ENCODE measurements around the gene TNIK. TPM values are rescaled to one million over a fixed set of nuclear protein-coding genes. Genes with fewer than 3 reads are reported as not detected.
A peak's percentile ranks its signal among the peaks of the same experiment; 100 is the strongest.

The TNIK gene
- total and polyA plus RNA-seq, 12 donors, result 9.3 to 51.9 (median 35.1) TPM

GRCh38 chr3:171116365-171116764 is 343.8 kb downstream of the TNIK start:
- no peaks in the 10 kb centered on the region for H3K27me3 ChIP-seq
- ATAC-seq (no peak), DNase-seq (no peak)
- H3K27ac ChIP-seq, result no peak overlapping the region
- no peak for TF ChIP-seq CTCF (IDR thresholded peaks at IDR 0.05)
- intact Hi-C loops (cut with DNase I), result no loop called here
- peaks cover 0 to 14% (median 0%) of the 10 kb centered on the region in 9 donors for H3K36me3 ChIP-seq
- no peaks in the 10 kb centered on the region for H3K9me3 ChIP-seq
- peaks cover 0 to 21% (median 11%) of the 10 kb centered on the region in 9 donors for H3K4me1 ChIP-seq
- no peak overlapping the region for H3K4me3 ChIP-seq

DNA sequence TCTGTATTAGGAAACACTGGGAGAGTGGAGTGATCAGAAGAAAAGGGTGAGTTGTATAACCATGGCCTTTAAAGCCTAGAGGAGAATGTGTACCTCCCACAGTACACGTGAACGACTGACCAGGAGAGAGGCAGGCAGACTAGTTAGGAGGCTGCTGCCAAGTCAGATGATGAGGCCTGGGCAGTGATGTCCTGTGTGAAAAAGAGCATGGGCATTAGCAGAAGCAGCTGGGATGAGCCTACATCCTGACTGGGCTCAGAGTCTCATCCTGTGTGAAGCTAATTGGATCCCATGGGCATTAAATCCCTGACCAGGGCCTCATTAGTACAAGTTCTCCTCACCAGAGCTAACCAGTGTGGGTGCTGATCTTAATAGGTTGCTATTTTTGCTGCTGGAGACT is 344.5 kb downstream of the TNIK start:
- TF ChIP-seq CTCF (IDR thresholded peaks at IDR 0.05), result no peak
- H3K9me3 ChIP-seq, result no peaks in the 10 kb centered on the region
- 40 to 54% methylated on average over 2 of the region's 2 CpGs for WGBS, 2 donors
- H3K4me3 ChIP-seq, result no peak overlapping the region
- H3K4me1 ChIP-seq, result peaks cover 0 to 21% (median 11%) of the 10 kb centered on the region in 9 donors
- peak in 7 of 8 donors; percentile 33 to 87 (median 72) for ATAC-seq
- intact Hi-C loops (cut with DNase I), result no loop called here
- peaks cover 0 to 13% (median 0%) of the 10 kb centered on the region in 9 donors for H3K36me3 ChIP-seq
- H3K27me3 ChIP-seq, result no peaks in the 10 kb centered on the region
- H3K27ac ChIP-seq, result peak overlapping the region in 2 of 10 donors; percentile 18 to 20
- DNase-seq, result peak in 1 of 2 donors; percentile 15

DNA sequence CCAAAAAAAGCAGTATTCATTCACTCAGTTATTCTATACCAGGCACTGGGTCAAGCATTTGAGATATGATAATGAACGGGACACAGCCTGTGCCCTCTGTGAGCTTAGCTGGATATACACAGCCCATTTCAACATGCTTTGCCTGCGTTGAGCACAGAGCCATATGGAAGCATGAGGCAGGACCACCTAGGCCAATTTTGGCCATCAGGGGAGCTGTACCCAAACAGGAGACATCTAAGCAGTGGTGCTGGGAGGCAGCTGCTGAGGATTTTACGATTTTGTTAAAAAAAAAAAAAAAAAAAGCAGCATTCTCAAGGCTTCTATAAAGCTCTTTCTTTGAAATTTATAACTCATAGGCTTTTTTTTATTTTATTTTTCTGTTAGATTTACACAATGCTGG is 346.5 kb downstream of the TNIK start:
- no peak for TF ChIP-seq CTCF (IDR thresholded peaks at IDR 0.05)
- Histone ChIP-seq H3K27me3 (no peaks in the 10 kb centered on the region), H3K27ac (no peak overlapping the region), H3K9me3 (no peaks in the 10 kb centered on the region), H3K4me3 (no peak overlapping the region), H3K4me1 (peaks cover 0 to 21% (median 11%) of the 10 kb centered on the region in 9 donors), H3K36me3 (peaks cover 0 to 25% (median 8%) of the 10 kb centered on the region in 9 donors)
- DNase-seq (no peak), ATAC-seq (peak in 1 of 8 donors; percentile 29)
- intact Hi-C loops (cut with DNase I), result no loop called here
- WGBS, 2 donors, result 55 to 59% methylated on average over 3 of the region's 3 CpGs

DNA sequence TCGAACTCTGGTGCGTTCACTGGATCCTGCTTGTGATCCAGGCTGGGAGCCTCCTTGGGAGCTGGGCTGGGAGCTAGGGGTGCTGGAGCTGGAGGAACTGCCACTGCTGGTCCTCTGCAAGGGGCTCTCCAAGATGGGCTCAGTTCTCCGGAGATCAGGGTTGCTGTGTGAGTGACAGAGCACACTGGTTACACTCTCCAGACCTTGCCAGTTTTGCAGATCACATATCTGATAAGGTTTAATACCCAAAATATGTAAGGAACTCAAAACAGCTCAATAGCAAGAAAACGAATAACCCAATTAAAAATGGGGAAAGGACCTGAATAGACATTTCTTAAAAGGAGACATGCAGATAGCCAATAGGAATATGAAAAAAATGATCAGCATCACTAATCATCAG is 349.5 kb downstream of the TNIK start:
- ATAC-seq (no peak), DNase-seq (no peak)
- no peak overlapping the region for H3K4me3 ChIP-seq
- intact Hi-C loops (cut with DNase I), result no loop called here
- H3K9me3 ChIP-seq, result no peaks in the 10 kb centered on the region
- peaks cover 0 to 48% (median 8%) of the 10 kb centered on the region in 9 donors for H3K36me3 ChIP-seq
- no peak for TF ChIP-seq CTCF (IDR thresholded peaks at IDR 0.05)
- H3K27ac ChIP-seq, result no peak overlapping the region
- peaks cover 0 to 7% (median 0%) of the 10 kb centered on the region in 9 donors for H3K4me1 ChIP-seq
- no peaks in the 10 kb centered on the region for H3K27me3 ChIP-seq
- WGBS, 2 donors, result 92 to 95% methylated on average over 4 of the region's 4 CpGs
